ENCODE measurements around the gene ALLC.

- TF ChIP-seq EZH2 (IDR thresholded peaks at IDR 0.05; ENCODE audit: low read length, unreplicated experiment) (no peak), CTCF (conservative IDR thresholded peaks at IDR 0.05; ENCODE audit: low read depth, low read length) (no peak), EZH2phosphoT487 (IDR thresholded peaks at IDR 0.05; ENCODE audit: borderline replicate concordance, low read length) (no peak)
Observed at GRCh38 chr2:3641181-3641580, 16.8 kb upstream of the ALLC start.

Measured in PC-3 (cell line).